ENCODE measurements around the gene TRIM27.

The TRIM27 gene

DNA sequence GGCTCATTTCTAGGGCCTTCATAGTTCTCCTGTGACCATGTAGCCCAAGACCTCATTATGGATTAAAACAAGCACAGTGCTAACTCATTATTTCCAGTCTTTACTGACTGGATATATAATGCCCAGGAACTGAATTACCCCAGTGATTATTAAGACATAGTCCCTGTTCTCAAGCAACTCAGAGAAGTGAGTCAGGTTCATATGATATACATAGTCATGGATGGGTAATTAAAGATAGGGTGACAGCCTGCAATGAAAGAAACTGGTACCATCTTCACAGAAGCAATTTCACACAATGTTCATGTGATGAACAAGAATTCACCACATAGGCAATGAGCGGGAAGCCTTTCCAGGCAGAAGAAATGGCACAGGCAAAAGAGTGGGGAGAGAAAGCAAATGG is 3.5 kb downstream of the TRIM27 start:
- Histone ChIP-seq H3K4me3 (no peak overlapping the region), H3K27ac (no peak overlapping the region)
- TF ChIP-seq CTCF (IDR thresholded peaks at IDR 0.05): no peak
- DNase-seq (ENCODE audit: low spot score): no peak

DNA sequence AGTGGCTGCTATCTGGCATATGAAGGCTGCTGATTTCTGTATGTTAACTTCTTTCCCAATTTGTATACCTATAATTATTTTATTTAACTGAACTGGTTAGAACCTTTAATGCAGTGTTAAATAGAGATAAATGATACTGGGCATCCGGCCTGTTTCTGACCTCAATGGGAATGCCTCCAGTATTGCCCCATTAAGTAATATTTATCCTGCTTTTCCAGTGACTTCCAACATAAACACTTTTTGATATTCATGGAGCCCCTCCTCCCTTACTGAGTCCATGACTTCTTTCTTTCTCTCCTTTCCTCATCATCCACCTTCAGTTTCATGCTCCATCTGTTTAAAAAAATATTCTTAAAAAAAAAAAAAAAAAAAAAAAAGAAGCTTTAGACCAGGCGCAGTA is 8.8 kb downstream of the TRIM27 start:
- no peak for DNase-seq (ENCODE audit: low spot score)
- no peak for TF ChIP-seq CTCF (IDR thresholded peaks at IDR 0.05)
- no peak overlapping the region for H3K4me3 ChIP-seq
- no peak overlapping the region for H3K27ac ChIP-seq

DNA sequence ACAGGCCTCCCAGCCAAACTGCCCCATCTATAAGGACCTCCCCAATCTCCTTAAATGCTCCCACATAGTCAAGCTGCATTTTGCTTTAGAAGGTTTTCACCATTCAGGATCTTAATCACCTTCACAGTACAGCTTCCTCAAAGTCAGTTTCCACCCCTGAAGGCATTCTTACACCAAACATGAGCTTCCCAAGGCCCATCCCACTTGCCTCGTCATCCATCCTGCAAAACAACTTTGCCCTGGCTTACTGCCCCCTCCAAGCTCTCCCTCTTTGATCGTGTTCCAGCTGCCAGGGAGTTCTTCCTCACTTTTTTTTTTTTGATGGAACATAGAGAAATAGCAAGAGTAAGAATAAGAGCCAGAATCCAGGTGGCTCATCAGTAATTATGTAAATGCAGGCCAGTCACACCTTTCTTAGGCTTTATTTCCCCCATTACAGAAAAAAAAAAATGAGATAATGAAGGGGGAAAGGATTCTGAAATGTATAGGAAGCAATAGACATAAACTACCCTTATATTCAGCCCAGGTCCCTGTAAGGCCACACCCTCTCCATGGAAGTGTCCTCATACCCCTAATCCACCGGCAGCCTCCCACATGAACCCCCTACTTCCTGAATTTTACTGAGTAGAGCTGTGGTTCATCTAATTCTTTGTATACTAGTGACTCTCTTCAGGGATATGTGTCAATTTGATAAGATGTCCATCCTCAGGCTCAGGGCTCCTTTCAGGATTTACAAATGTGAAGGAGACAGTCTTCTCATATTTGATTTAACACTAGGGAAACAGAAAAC is 12.7 kb downstream of the TRIM27 start:
- Histone ChIP-seq H3K27ac (no peak overlapping the region), H3K4me3 (no peak overlapping the region)
- no peak for TF ChIP-seq CTCF (IDR thresholded peaks at IDR 0.05)
- DNase-seq (ENCODE audit: low spot score): no peak

GRCh38 chr6:28907394-28907793 is 16.4 kb downstream of the TRIM27 start:
- Histone ChIP-seq H3K4me3 (no peak overlapping the region), H3K27ac (peak overlapping the region; percentile 54 to 63)
- no peak for TF ChIP-seq CTCF (IDR thresholded peaks at IDR 0.05)
- DNase-seq (ENCODE audit: low spot score): no peak

- TF ChIP-seq CTCF (IDR thresholded peaks at IDR 0.05): no peak
- no peak for DNase-seq (ENCODE audit: low spot score)
- peak overlapping the region; percentile 54 to 63 for H3K27ac ChIP-seq
- no peak overlapping the region for H3K4me3 ChIP-seq
These were observed 17.1 kb downstream of the TRIM27 start for GRCh38 chr6:28906669-28907068.

- no peak for TF ChIP-seq CTCF (IDR thresholded peaks at IDR 0.05)
- Histone ChIP-seq H3K27ac (no peak overlapping the region), H3K4me3 (no peak overlapping the region)
- DNase-seq (ENCODE audit: low spot score): no peak
These were observed 20.1 kb downstream of the TRIM27 start for GRCh38 chr6:28903686-28904085.

DNA sequence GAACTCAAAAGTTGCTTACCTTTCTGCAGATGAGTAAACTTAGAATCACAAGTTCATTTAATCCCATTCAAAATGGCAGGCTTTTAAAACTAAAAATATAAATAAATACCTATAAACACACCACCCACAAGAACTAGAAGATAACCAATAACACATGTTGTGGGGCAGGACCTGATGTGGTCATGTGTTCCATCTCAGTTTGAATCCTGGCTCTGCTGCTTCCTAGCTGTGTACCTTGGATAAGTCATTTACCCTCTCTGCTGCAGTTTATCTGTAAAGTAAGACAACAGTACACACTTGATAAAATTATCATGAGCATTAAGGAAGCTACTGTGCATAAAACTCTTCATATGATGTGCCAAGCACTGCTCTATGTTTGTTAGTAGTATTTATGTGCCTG is 22.0 kb downstream of the TRIM27 start:
- no peak for TF ChIP-seq CTCF (IDR thresholded peaks at IDR 0.05)
- Histone ChIP-seq H3K27ac (no peak overlapping the region), H3K4me3 (no peak overlapping the region)
- DNase-seq (ENCODE audit: low spot score): no peak
